GM12874 (cell line): ENCODE results near the gene NDE1.

Experiments used
- CTCF ChIP-seq: IDR thresholded peaks from 2 replicates; pipeline ENCODE4 v1.5.1; 2011; ENCODE audit warnings: low read depth, mild to moderate bottlenecking, control low read depth, low read length, moderate library complexity; ENCODE audit not compliant: insufficient read depth

Gene NDE1

DNA sequence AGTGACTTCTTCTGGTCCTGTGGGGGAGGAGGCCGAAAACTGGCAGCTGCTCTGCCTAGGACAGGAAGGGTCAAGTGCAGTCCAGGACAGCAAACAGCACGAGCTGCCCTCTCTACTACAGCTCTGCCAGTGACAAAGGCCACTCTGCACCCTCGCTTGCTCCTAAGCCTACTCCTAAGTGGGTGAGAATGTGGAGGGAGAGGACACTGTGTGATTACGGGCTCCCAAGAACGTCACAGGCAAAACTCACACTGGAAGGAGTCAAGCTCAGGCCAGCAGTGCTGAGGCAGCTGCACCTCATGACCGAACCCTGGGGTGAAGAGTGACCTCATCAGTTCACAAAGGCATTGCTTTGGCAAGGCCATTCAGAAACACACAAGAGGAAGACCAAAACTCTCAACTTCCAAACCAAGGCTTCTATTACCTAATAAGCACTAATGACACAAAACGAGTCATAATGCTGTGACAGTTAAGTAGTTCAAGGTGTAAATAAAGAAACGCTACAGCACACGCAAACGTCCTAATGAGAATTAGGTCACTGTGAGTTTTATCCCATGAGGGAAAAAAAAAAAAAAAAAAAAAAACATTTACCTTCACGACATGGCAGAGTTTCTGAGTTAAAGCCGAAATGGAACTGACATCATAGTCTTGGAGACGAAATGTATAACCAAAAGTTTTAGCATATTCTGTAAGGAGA lies 42.2 kb upstream of the NDE1 start:
- TF ChIP-seq CTCF, result no peak

- TF ChIP-seq CTCF, result no peak
Measured at GRCh38 chr16:15608398-15609285, 41.4 kb upstream of the NDE1 start.

- TF ChIP-seq CTCF, result no peak
Measured at GRCh38 chr16:15609286-15609649, 40.8 kb upstream of the NDE1 start.

- no peak for TF ChIP-seq CTCF
Measured at GRCh38 chr16:15610369-15610871, 39.6 kb upstream of the NDE1 start.

GRCh38 chr16:15611610-15612009 lies 38.4 kb upstream of the NDE1 start:
- no peak for TF ChIP-seq CTCF

GRCh38 chr16:15613676-15614075 lies 36.4 kb upstream of the NDE1 start:
- TF ChIP-seq CTCF, result no peak

GRCh38 chr16:15616012-15616411 lies 34.0 kb upstream of the NDE1 start:
- no peak for TF ChIP-seq CTCF
